K562 (cell line): Measurements from ENCODE around the gene CHD5. TPM values are rescaled to one million over a fixed set of nuclear protein-coding genes. Genes with fewer than 3 reads are reported as not detected.

Experiments
- BRD9 ChIP-seq: fragments of 450-650 bp; IDR thresholded peaks from 2 replicates; pipeline ENCODE4 v1.6.1; 2018; ENCODE audit warnings: low read depth; ENCODE audit not compliant: partially characterized antibody
- CBX3 ChIP-seq, 2 experiments: IDR thresholded peaks; 1 replicate in 1 of 2; 2 replicates in 1 of 2; pipeline ENCODE4 v1.6.1; 2012; ENCODE audit warnings: inconsistent platforms in 2 of 2, low read length in 2 of 2, borderline replicate concordance in 1 of 2, control low read depth in 1 of 2
- ELF2 ChIP-seq: fragments of 250-450 bp; sonication (Bioruptor Pico); IDR thresholded peaks from 2 replicates; pipeline ENCODE4 v1.5.0; 2021; ENCODE audit warnings: mild to moderate bottlenecking
- EP300 ChIP-seq: IDR thresholded peaks from 2 replicates; pipeline ENCODE4 v1.6.1; 2012; ENCODE audit warnings: low read length, improper control_type of control experiment
- ERF ChIP-seq: fragments of 450-650 bp; formaldehyde crosslinking; IDR thresholded peaks from 2 replicates; pipeline ENCODE4 v1.4.0; 2020; ENCODE audit warnings: mild to moderate bottlenecking, mixed read lengths
- KAT2B ChIP-seq: IDR thresholded peaks from one replicate; pipeline ENCODE4 v1.6.1; 2012; ENCODE audit warnings: low read depth, mild to moderate bottlenecking, control low read depth, inconsistent platforms, low read length, moderate library complexity
- MTA2 ChIP-seq: fragments of 450-650 bp; IDR thresholded peaks from 2 replicates; pipeline ENCODE4 v1.6.1; 2016; ENCODE audit warnings: low read depth
- NFATC3 ChIP-seq: fragments of 450-650 bp; IDR thresholded peaks from 2 replicates; pipeline ENCODE4 v1.6.1; 2017; ENCODE audit warnings: mild to moderate bottlenecking
- SNRNP70 ChIP-seq: fragments of 200-400 bp; formaldehyde crosslinking; optimal IDR thresholded peaks from 2 replicates; pipeline ENCODE3; 2017; ENCODE audit warnings: low read depth, low read length
- TAL1 ChIP-seq: fragments of 450-650 bp; IDR thresholded peaks from 2 replicates; pipeline ENCODE4 v1.6.1; 2016; ENCODE audit warnings: mild to moderate bottlenecking
- UBTF ChIP-seq, 2 experiments: IDR thresholded peaks; 2 replicates each; pipeline ENCODE4 v1.6.1; 2012; ENCODE audit warnings: improper control_type of control experiment in 2 of 2, low read depth in 2 of 2, low read length in 2 of 2, borderline replicate concordance in 1 of 2
- VEZF1 ChIP-seq: fragments of 200-800 bp; sonication (Bioruptor generic); IDR thresholded peaks from 2 replicates; pipeline ENCODE4 v1.6.1; 2017; ENCODE audit warnings: missing genetic modification characterization, missing compliant biosample characterization
- ZEB2 ChIP-seq: fragments of 450-650 bp; IDR thresholded peaks from 2 replicates; pipeline ENCODE4 v1.6.1; 2016
- ZNF263 ChIP-seq: sonication (generic); formaldehyde crosslinking; IDR thresholded peaks from 2 replicates; pipeline ENCODE4 v1.8.0; 2022; ENCODE audit warnings: mild to moderate bottlenecking, missing genetic modification reagents, borderline replicate concordance
- ZNF407 ChIP-seq: fragments of 450-650 bp; IDR thresholded peaks from 2 replicates; pipeline ENCODE4 v1.6.1; 2016; ENCODE audit warnings: low read depth
- polyA plus RNA-seq, 8 experiments: library from polyadenylated mRNA; depleted of rRNA in 4 of 8; stranded (reverse) in 5 of 8; unstranded in 3 of 8; fragments of >200 nt; fragmentation: Nextera tagmentation in 2 of 8; fragmentation: Illumina TruSeq in 1 of 8; extraction: Ambion mirVana in 2 of 8; extraction: Trizol in 1 of 8; gene quantifications; 2 replicates each; pipeline versions ENCODE4 v1.2.1 to v1.2.3, GENCODE V29; 2011 to 2014; ENCODE audit warnings: inconsistent platforms in 1 of 8, missing spikeins in 1 of 8
- total RNA-seq, 7 experiments: library from RNA; depleted of rRNA in 6 of 7; stranded (reverse); fragments of >200 nt in 6 of 7; fragmentation: Illumina TruSeq in 2 of 7; extraction: Trizol in 2 of 7; gene quantifications; 2 replicates each; pipeline versions ENCODE4 v1.2.1 to v1.2.3, GENCODE V29; 2011 to 2021; ENCODE audit warnings: low replicate concordance in 1 of 7

The CHD5 gene
- total and polyA plus RNA-seq, 9 of the 15 experiments (the other 6 are each of a cell fraction or from before 2014, with no cell fraction given), result 0.03 to 0.52 (median 0.11) TPM; not detected in 2

GRCh38 chr1:6127587-6128163, 52.4 kb downstream of the CHD5 start (continued):
- TF ChIP-seq UBTF (IDR thresholded peaks at IDR 0.05; ENCODE audit: borderline replicate concordance in 1 of 2, low read depth in 2 of 2, low read length in 2 of 2) (no peak), MTA2 (no peak), BRD9 (no peak), ZEB2 (no peak), ELF2 (CRISPR knock-in tag) (no peak), EP300 (no peak), ZNF407 (no peak), NFATC3 (no peak), CBX3 (IDR thresholded peaks at IDR 0.05; ENCODE audit: borderline replicate concordance in 1 of 2, low read length in 2 of 2) (peak in 1 of 2 experiments; percentile 29; a peak in 1 of 3 replicates), VEZF1 (CRISPR knock-in tag) (peak; percentile 46; the same call in 1 of the 2 replicates), SNRNP70 (no peak), ZNF263 (CRISPR knock-in tag) (peak; percentile 79), TAL1 (no peak), ERF (CRISPR knock-in tag) (no peak), KAT2B (no peak)
